ENCODE data around the gene SGPP2.

SGPP2 gene

GRCh38 chr2:222456479-222457077 is 32.2 kb downstream of the SGPP2 start:
- H3K4me3 ChIP-seq, result no peak overlapping the region
- no peak overlapping the region for H3K27ac ChIP-seq

DNA sequence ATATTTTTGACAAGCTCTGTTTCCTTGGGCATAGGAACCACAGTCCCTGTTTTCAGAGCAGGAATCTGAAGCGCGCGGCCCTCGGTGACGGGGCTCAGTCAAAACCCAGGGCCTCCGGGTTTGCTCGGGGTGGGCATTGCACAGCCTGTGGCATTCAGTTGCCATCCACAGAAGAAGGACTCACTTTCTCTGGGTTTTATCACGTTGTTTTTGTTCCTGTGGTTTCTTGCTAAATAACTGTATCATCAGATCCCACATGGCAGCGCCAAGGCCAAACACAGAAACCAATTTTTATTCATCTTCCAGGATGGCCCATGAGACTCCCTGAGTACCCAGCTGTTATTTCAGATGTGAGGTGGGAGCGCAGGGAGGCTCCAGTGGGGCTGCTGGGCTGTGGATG is 35.6 kb downstream of the SGPP2 start:
- Histone ChIP-seq H3K4me3 (no peak overlapping the region), H3K27ac (no peak overlapping the region)

DNA sequence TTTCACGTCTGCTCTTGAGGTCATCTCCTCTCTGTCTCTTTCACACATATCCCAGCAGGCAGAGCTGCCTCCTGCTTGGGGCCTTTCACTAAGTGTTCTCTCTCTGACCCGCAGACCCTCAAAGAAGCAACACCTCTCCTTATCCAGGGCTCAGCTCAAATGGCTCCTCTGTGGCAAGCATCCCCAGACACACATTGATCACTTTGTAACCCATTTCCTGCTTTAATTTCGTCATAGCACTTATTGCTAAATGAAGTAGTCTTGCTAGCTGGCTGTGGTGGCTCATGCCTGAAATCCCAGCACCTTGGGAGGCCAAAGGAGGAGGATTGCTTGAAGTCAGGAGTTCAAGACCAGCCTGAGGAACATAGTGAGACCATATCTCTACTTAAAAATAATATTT is 41.4 kb downstream of the SGPP2 start:
- H3K27ac ChIP-seq, result no peak overlapping the region
- H3K4me3 ChIP-seq, result no peak overlapping the region

DNA sequence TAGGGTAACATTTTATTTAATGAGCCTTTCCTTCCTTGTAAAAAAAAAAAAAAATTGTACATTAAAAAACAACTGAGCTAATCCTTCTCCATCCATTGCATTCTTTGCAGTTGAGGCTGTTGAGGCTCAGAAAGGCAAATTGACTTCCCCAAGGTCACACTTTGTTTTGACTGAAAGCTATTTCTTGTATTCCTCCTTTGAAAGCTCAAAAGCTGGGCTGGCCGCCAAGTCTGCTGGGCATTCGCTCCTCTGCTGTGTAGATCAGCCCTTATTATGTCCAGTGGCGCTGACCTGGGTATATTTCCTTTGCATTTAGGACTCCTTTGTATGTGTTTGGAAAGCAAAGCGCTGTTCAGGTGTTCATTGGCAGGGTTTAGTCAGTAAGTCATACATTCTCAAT is 44.0 kb downstream of the SGPP2 start:
- Histone ChIP-seq H3K27ac (no peak overlapping the region), H3K4me3 (no peak overlapping the region)

GRCh38 chr2:222470802-222471468 is 46.6 kb downstream of the SGPP2 start:
- Histone ChIP-seq H3K4me3 (no peak overlapping the region), H3K27ac (no peak overlapping the region)

DNA sequence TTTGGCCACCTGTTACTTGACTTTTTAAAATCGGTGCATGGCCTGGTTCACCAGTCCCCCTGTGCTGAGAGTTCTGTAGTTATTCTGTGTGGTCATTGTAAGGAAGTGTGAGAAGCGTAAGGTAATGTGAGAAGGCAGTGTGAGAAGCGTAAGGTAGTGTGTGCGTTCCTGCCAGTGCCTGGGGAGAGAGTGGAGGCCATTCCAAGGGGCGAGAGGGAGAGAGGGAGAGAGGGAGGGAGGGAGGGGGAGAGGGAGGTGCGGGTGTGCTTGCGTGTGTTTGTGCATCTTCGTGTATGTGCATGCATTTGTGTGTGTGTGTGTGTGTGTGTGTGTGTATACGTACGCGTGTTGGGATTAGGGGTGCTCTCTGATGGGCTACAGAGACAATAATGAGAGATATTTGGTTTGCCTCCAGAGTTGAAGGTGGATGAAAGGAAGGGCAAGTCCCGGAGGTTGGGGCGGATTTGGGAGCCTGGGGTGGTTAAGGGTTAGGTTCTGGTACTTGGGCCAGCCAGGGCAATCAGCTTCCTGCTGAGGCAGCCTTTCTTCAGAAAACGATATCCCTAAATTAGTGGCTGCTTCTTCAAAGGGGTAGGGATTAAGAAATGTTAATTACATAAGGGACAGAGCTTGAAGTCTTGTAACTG is 53.7 kb downstream of the SGPP2 start:
- Histone ChIP-seq H3K4me3 (no peak overlapping the region), H3K27ac (no peak overlapping the region)

- H3K4me3 ChIP-seq, result no peak overlapping the region
- H3K27ac ChIP-seq, result no peak overlapping the region
Observed at GRCh38 chr2:222479859-222480258, 55.5 kb downstream of the SGPP2 start.

- Histone ChIP-seq H3K4me3 (no peak overlapping the region), H3K27ac (no peak overlapping the region)
Observed at GRCh38 chr2:222480497-222480896, 56.2 kb downstream of the SGPP2 start.

- Histone ChIP-seq H3K27ac (no peak overlapping the region), H3K4me3 (no peak overlapping the region)
Observed at GRCh38 chr2:222481941-222482340, 57.6 kb downstream of the SGPP2 start.

GRCh38 chr2:222483513-222484039 is 59.2 kb downstream of the SGPP2 start:
- H3K27ac ChIP-seq, result no peak overlapping the region
- no peak overlapping the region for H3K4me3 ChIP-seq

- Histone ChIP-seq H3K27ac (no peak overlapping the region), H3K4me3 (no peak overlapping the region)
Observed at GRCh38 chr2:222485367-222486211, 61.2 kb downstream of the SGPP2 start.

GRCh38 chr2:222490131-222490530 is 65.8 kb downstream of the SGPP2 start:
- H3K27ac ChIP-seq, result no peak overlapping the region
- H3K4me3 ChIP-seq, result no peak overlapping the region

DNA sequence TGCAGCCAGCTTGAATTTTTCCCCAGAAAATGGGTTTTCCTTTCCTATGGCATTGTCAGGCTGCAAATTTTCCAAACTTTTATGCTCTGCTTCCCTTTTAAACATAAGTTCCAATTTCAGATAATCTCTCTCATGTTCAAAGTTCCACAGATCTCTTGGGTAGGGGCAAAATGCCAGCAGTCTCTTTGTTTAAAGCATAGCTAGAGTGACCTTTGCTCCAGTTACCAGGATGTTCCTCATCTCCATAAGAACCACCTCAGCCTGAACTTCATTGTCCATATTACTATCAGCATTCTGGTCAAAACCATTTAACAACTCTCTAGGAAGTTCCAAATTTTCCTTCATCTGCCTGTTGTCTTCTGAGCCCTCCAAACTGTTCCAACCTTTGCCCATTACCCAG is 68.3 kb downstream of the SGPP2 start:
- Histone ChIP-seq H3K27ac (no peak overlapping the region), H3K4me3 (no peak overlapping the region)

- Histone ChIP-seq H3K4me3 (no peak overlapping the region), H3K27ac (no peak overlapping the region)
Observed at GRCh38 chr2:222494104-222494739, 69.9 kb downstream of the SGPP2 start.

DNA sequence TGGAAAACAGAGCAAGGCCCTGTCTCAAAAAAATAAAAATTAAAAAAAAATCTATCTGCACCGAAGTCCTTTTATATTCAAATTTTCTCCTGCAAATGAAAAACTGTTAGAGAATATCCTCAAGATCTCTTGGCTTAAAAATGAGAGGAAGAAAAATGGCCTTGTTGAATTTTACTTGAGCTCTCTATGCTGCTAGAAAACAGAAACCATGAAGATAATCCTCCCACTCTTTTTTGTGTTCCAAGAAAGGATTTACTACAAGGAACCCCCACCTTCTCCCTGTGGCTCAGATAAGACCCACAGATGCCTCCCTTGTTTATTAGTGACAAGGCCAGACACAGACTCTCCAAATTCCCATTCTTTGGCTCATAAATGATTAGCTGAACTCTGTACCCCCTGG is 71.0 kb downstream of the SGPP2 start:
- no peak overlapping the region for H3K27ac ChIP-seq
- H3K4me3 ChIP-seq, result no peak overlapping the region

DNA sequence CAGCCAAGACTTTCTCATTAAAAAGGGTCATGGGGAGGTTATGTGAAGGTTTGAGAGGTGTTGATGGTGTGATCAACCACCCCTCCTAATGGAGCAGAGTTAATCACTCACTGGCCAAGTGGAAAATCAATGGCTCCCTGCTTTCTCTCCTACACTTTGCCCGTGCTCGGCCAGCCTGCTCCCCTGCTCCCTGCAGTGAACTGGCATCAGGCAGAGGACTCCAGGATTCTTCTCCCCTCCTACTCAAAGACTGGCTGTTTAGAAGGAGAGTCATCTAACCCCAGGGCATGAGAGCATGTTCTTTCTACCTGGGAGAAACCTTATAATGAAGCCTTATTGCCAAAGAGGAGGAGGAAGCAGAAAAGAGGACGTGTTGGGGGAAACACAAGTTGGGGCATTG is 74.9 kb downstream of the SGPP2 start:
- Histone ChIP-seq H3K4me3 (no peak overlapping the region), H3K27ac (no peak overlapping the region)

DNA sequence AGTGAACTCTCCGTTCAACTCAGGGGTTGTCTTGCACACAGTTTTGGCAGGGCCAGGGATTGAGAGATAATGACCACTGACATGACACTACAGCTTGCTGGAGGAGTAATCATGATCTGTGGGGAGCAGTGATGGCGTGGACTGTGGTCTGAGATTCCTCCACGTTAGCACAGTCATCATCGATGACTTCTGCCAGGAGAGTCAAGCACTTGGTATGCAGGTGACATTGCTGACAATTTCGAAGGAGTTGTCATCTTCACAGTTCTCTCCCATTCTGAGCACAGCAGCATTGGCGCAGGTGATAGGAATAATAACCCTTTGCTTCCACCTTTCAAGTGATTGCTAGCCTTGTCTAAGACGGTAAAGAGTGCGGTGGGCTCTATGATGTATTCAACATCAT is 79.8 kb downstream of the SGPP2 start:
- H3K27ac ChIP-seq, result no peak overlapping the region
- H3K4me3 ChIP-seq, result no peak overlapping the region

DNA sequence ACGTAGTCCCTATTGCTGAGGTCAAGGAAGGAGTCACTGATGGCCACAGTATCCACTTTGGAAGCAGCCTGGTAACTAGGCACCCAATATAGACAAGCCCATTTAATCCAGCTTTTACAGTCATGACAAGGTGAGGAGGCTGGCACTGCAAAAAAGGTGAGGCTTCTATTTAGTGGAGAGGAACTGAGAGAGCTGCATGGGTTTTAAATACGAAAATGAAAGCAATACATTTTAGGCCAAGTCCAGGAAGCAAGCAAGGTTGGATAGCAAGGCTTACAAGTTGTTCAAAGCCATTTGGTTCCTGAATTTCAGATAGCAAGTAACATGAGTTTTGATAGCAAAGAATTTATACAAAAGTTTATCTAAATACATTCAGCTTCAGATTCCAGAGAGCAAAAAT is 80.4 kb downstream of the SGPP2 start:
- Histone ChIP-seq H3K27ac (no peak overlapping the region), H3K4me3 (no peak overlapping the region)

GRCh38 chr2:222506230-222506935 is 82.0 kb downstream of the SGPP2 start:
- Histone ChIP-seq H3K4me3 (no peak overlapping the region), H3K27ac (no peak overlapping the region)
